HepG2 (cell line): ENCODE measurements around the gene AANAT. TPM values are rescaled to one million over a fixed set of nuclear protein-coding genes. Genes with fewer than 3 reads are reported as not detected.

ENCODE experiments used
- ARID5B ChIP-seq: IDR thresholded peaks from 2 replicates; pipeline ENCODE4 v1.4.0; 2020; ENCODE audit warnings: mild to moderate bottlenecking, missing genetic modification reagents
- ARNTL ChIP-seq: sonication (generic); formaldehyde crosslinking; IDR thresholded peaks from 2 replicates; pipeline ENCODE4 v1.4.0; 2020; ENCODE audit warnings: mild to moderate bottlenecking, missing genetic modification reagents
- BORCS8-MEF2B ChIP-seq: sonication (generic); formaldehyde crosslinking; IDR thresholded peaks from 2 replicates; pipeline ENCODE4 v1.8.0; 2022; ENCODE audit warnings: mild to moderate bottlenecking, missing genetic modification reagents
- DMAP1 ChIP-seq: IDR thresholded peaks from 2 replicates; pipeline ENCODE4 v1.6.1; 2016
- DNMT1 ChIP-seq: sonication (generic); formaldehyde crosslinking; IDR thresholded peaks from 2 replicates; pipeline ENCODE4 v1.5.1; 2020; ENCODE audit warnings: mild to moderate bottlenecking, missing genetic modification reagents
- FOXA3 ChIP-seq: IDR thresholded peaks from 2 replicates; pipeline ENCODE4 v1.6.1; 2016; ENCODE audit warnings: missing genetic modification reagents, missing compliant biosample characterization
- MIXL1 ChIP-seq: IDR thresholded peaks from 2 replicates; pipeline ENCODE4 v1.6.1; 2016
- PBX3 ChIP-seq: sonication (generic); formaldehyde crosslinking; IDR thresholded peaks from 2 replicates; pipeline ENCODE4 v1.8.1; 2023; ENCODE audit warnings: missing genetic modification reagents, inconsistent platforms, borderline replicate concordance
- PHF20 ChIP-seq: sonication (generic); formaldehyde crosslinking; IDR thresholded peaks from 2 replicates; pipeline ENCODE4 v1.5.0; 2020; ENCODE audit warnings: mild to moderate bottlenecking, missing genetic modification reagents
- RXRA ChIP-seq: sonication (generic); formaldehyde crosslinking; IDR thresholded peaks from 2 replicates; pipeline ENCODE4 v1.5.1; 2020; ENCODE audit warnings: missing genetic modification reagents
- SAP130 ChIP-seq: IDR thresholded peaks from 2 replicates; pipeline ENCODE4 v1.6.1; 2016; ENCODE audit warnings: low read depth
- SMC3 ChIP-seq: IDR thresholded peaks from 2 replicates; pipeline ENCODE4 v1.6.1; 2011; ENCODE audit warnings: low read length, improper control_type of control experiment
- TFE3 ChIP-seq: IDR thresholded peaks from 2 replicates; pipeline ENCODE4 v1.6.1; 2016
- UBTF ChIP-seq: sonication (generic); formaldehyde crosslinking; IDR thresholded peaks from 2 replicates; pipeline ENCODE4 v1.4.0; 2020; ENCODE audit warnings: mild to moderate bottlenecking, missing genetic modification reagents
- XRCC5 ChIP-seq: fragments of 200-400 bp; formaldehyde crosslinking; optimal IDR thresholded peaks from 2 replicates; pipeline ENCODE3; 2017; ENCODE audit warnings: mild to moderate bottlenecking, low read length
- ZBTB33 ChIP-seq: sonication (generic); formaldehyde crosslinking; IDR thresholded peaks from 2 replicates; pipeline ENCODE4 v1.4.0; 2020; ENCODE audit warnings: missing genetic modification reagents
- ZNF225 ChIP-seq: sonication (generic); formaldehyde crosslinking; IDR thresholded peaks from 2 replicates; pipeline ENCODE4 v1.4.0; 2020; ENCODE audit warnings: mild to moderate bottlenecking, missing genetic modification reagents
- ZNF234 ChIP-seq: sonication (generic); formaldehyde crosslinking; conservative IDR thresholded peaks from 2 replicates; pipeline ENCODE4 v1.5.1; 2020; ENCODE audit warnings: mild to moderate bottlenecking, missing genetic modification reagents
- ZNF607 ChIP-seq: sonication (generic); formaldehyde crosslinking; IDR thresholded peaks from 2 replicates; pipeline ENCODE4 v1.5.1; 2020; ENCODE audit warnings: missing genetic modification reagents, mild to moderate bottlenecking, borderline replicate concordance
- ZNF619 ChIP-seq: sonication (generic); formaldehyde crosslinking; IDR thresholded peaks from 2 replicates; pipeline ENCODE4 v1.4.0; 2020; ENCODE audit warnings: mild to moderate bottlenecking, missing genetic modification reagents
- ZNF891 ChIP-seq: sonication (generic); formaldehyde crosslinking; IDR thresholded peaks from 2 replicates; pipeline ENCODE4 v1.5.0; 2020; ENCODE audit warnings: mild to moderate bottlenecking, missing genetic modification reagents
- polyA plus RNA-seq, 8 experiments: library from polyadenylated mRNA; depleted of rRNA in 3 of 8; stranded (reverse) in 7 of 8; unstranded in 1 of 8; fragments of >200 nt; fragmentation: Illumina TruSeq in 4 of 8; extraction: Trizol in 4 of 8; gene quantifications; 2 replicates each; pipeline versions ENCODE4 v1.2.1 to v1.2.3, GENCODE V29; 2011 to 2016; ENCODE audit warnings: low read depth in 4 of 8, missing spikeins in 1 of 8, mixed read lengths in 1 of 8; ENCODE audit not compliant: insufficient read depth in 1 of 8
- total RNA-seq, 5 experiments: library from RNA; depleted of rRNA; stranded (reverse); fragments of >200 nt; fragmentation: Illumina TruSeq; extraction: Trizol; gene quantifications; 2 replicates each; pipeline ENCODE4 v1.2.3, GENCODE V29; 2016; ENCODE audit warnings: low read depth in 1 of 5

AANAT gene
- total and polyA plus RNA-seq, 2 of the 13 experiments (the other 11 are each of a cell fraction or from before 2014, with no cell fraction given) = 0.07 TPM; not detected in 1

- peak; percentile 32; the same call in 1 of the 2 replicates for TF ChIP-seq TFE3
- TF ChIP-seq ZNF619 (CRISPR knock-in tag) = 0 out of 2 replicates have a peak, but pooled peaks have one; percentile 41
- peak; percentile 56; the same call in 1 of the 2 replicates for TF ChIP-seq ZNF891 (CRISPR knock-in tag)
- no peak for TF ChIP-seq ARNTL (CRISPR knock-in tag)
- no peak for TF ChIP-seq DMAP1 (CRISPR knock-in tag)
- TF ChIP-seq BORCS8-MEF2B (CRISPR knock-in tag) = 0 out of 2 replicates have a peak, but pooled peaks have one; percentile 51
- TF ChIP-seq RXRA (CRISPR knock-in tag) = peak; percentile 44; the same call in 1 of the 2 replicates
- TF ChIP-seq SMC3 = peak; percentile 61
- TF ChIP-seq ZNF607 = no peak
- TF ChIP-seq MIXL1 (CRISPR knock-in tag) = 0 out of 2 replicates have a peak, but pooled peaks have one; percentile 12
- TF ChIP-seq XRCC5 = peak; percentile 13
- no peak for TF ChIP-seq DNMT1 (CRISPR knock-in tag)
- TF ChIP-seq ZNF225 = peak; percentile 47; the same call in 1 of the 2 replicates
- no peak for TF ChIP-seq ZNF234 (CRISPR knock-in tag)
- TF ChIP-seq FOXA3 (CRISPR knock-in tag) = 0 out of 2 replicates have a peak, but pooled peaks have one; percentile 12
- TF ChIP-seq SAP130 (CRISPR knock-in tag) = 0 out of 2 replicates have a peak, but pooled peaks have one; percentile 17
- TF ChIP-seq UBTF (CRISPR knock-in tag) = 0 out of 2 replicates have a peak, but pooled peaks have one; percentile 18
- TF ChIP-seq ARID5B (CRISPR knock-in tag) = peak; percentile 27; the same call in 1 of the 2 replicates
- no peak for TF ChIP-seq PBX3 (CRISPR knock-in tag)
- no peak for TF ChIP-seq PHF20 (CRISPR knock-in tag)
- TF ChIP-seq ZBTB33 (CRISPR knock-in tag) = peak; percentile 22; the same call in 1 of the 2 replicates
These were observed 50.2 kb downstream of the AANAT start (continued) for GRCh38 chr17:76517638-76518038.
